Hepatocyte (in vitro differentiated cells): ENCODE measurements around the gene DENND5B.

Experiments
- CTCF ChIP-seq: fragments of 200-600 bp; sonication (generic); IDR thresholded peaks from 2 replicates; pipeline ENCODE4 v1.5.1; 2016; ENCODE audit warnings: antibody characterized with exemption, mild to moderate bottlenecking; ENCODE audit not compliant: poor library complexity
- EZH2 ChIP-seq: fragments of 200-600 bp; sonication (generic); IDR thresholded peaks from 2 replicates; pipeline ENCODE4 v1.6.1; 2016; ENCODE audit warnings: antibody characterized with exemption, mild to moderate bottlenecking, borderline replicate concordance

DNA sequence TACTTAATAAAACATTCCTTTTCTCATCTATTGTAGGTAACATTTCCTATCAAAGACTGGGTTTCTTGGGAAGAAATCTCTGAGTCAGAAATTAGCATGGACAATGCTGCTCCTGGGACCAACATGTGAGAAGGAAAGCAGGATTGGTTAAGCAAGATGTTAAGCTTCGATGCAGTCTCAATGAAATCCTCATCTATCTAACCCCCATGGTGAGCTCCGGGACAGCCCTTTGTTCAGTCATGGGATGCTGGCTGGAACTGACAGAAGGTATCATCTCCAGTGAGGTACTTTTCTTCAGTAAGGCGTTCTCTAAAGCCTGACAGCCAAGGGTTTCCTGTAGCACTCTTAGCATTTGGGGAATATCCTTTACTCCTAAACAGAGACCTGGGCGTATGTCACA lies 182.2 kb downstream of the DENND5B start:
- TF ChIP-seq CTCF (no peak), EZH2 (no peak)
